HPDE6-E6E7 (cell line): ENCODE results near the gene NEDD9.
A peak's percentile ranks its signal among the peaks of the same experiment; 100 is the strongest.

Experiments used
- DNase-seq: peaks from one replicate; pipeline ENCODE4 v3.0.0; 2011; ENCODE audit warnings: missing footprints; ENCODE audit errors: extremely low spot score

The NEDD9 gene

GRCh38 chr6:11235062-11235461 is 2.6 kb upstream of the NEDD9 start:
- DNase-seq = no peak

DNA sequence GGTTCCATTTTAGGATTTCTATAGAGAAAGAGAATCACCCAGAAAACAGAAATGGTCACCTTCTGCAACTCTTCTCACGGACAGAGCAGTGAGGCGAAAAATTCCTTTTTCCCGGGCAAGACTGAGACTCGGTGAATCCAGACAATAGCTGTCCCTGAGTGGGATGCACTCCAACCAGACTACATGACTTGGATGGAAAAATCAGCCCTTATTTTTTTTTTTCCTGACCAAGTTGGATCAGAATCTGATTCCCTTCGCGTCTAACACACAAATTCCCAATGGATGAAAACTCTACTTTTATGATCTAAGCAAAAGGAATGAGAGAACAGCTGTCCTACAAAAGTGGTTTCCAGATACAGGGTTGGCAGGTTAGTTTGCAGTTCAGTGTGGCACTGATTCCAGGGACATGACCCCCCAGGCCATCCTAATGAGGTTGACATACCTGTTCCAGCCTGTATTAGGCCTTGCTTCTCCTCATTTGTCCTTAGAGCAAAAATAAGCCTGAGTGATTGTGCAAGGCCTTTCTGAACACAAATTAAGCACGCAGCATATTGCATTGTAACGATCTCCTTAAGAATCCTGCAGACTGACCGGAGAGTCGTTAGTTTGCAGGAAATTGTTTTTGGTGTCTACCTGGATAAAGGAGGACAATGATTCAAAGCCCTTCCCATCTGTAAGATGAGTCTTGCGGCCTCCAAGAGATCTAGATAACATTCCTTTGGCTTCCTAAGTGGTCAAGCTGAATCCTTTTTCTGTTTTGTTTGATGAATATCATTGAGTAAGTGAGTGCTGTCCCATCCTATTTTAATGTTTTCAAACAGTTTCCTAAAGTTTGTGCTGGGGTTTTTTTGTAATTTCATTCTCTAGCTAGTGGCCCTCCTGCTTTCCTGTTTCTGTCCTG is 1.5 kb upstream of the NEDD9 start:
- DNase-seq = no peak

DNA sequence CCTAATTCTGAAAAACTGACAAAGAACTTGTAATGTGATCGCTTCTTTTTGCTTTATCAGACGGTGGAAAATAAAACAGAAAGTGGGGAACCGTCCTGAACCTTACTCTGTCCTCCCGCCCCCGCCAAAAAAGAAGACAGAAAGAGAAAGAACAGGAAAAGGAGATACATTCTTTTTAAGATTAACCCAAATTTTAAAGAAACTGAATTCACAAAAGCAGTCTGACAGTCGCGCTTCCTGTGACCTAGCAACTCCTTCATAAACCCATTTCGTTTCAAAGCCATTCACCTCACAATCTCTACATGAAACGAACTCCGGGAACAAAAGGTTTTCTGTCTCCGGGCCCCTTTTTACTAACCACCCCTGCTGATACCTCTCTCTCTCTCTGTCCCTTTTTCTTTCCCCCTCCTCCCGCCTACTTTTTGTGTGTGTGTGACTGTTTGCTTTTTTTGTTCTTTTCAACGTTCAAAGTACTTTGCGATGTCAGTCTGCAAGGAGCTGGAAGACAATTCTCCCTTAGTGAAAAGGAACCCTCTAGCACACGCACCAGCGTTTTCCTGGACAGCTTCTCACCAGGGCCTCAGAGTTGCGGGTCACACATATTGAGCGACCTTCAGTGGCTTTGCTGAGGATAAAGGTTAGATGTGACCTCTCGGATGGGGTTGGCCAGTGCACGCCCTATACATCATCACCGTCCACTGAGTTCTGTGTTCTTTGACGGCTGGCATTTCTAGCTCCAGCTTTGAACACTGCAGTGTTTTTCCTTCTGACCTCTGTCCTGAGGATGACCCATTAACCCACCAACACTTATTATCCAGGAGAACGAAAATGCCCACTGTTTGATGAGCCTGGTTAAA is 530 bp upstream of the NEDD9 start:
- DNase-seq = peak; percentile 17

- DNase-seq = no peak
Observed at GRCh38 chr6:11231564-11232192, 790 bp downstream of the NEDD9 start.

DNA sequence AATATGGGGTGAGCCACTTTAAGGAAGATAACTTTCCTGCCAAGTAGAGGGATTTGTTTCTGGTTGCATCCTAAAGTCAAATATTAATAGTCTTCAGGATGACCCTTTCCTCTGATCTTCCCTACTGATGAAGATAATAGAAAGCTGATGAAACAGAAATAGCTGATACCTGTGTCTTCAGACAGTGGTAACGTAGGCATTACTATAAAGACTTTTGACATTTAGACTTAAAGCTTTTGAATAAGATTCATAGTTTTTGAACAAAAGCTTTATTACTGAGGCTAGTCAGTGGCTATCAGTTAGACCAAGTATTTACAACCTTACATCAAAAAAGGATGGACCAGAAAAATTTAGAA is 1.4 kb downstream of the NEDD9 start:
- DNase-seq = no peak

DNA sequence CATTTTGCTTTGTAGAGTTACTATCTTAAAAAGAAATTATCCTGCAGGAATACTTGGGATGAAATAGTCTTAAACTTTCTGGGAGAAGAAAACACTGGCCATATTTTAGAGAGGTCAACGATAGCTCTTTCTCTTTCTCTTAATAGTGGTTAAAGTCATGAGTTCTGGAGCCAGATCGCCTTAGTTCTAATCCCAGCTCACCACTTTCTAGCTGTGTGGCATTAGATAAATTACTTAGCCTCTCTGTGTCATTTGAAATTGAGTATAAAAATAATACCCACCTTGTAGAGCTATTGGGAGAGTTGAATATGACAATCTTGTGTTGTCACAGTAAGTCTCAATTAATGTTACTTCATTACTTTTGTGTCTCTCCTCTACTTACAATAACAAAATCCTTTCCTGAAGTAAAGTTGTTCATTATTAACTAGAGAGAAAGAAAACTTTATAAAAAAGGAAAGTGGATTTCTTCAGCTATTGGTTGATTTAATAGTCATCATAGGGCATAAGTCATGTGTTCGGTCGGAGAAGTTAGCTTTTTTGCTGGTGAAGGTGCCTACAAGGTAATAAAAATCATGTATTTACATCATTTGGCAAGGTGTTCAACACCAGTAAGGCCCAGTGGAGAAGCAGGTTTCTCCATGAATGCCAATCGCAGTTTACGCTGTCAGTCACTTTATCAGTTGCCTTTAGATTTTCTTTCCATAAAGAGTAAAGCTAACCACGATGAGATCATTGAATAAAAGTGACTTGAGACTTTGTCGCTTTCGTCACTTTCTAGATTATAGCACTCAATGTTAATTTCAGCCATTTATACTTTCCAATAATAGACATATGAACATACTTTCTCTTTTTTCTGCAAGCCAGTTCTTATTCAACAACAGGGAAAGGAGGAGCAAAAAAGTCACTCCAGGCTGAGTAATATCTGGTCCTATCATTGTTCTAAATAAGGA is 2.0 kb downstream of the NEDD9 start:
- DNase-seq = no peak

DNA sequence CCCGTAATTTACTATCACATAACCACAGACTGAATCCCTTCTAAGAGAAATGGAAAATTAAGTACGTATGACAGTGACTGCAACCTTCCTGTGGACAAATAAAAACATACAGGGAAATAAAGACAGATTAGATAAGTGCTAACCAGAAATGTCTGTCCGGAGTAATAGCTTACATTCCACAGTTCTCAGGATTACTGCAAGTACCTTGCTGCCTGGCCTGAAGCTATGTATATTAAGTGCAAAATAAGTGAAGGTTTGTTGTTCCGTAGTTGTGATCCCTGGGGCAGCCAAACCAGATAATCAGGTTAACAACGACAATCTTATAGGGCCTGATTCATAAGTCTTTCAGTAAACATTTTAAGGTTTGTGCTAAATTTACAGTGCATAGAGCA is 2.8 kb downstream of the NEDD9 start:
- DNase-seq = peak; percentile 28

- no peak for DNase-seq
Observed at GRCh38 chr6:11228935-11229654, 3.4 kb downstream of the NEDD9 start.

- DNase-seq = no peak
Observed at GRCh38 chr6:11227698-11228097, 4.8 kb downstream of the NEDD9 start.

GRCh38 chr6:11226005-11226404 is 6.5 kb downstream of the NEDD9 start:
- DNase-seq = no peak

GRCh38 chr6:11224966-11225463 is 7.5 kb downstream of the NEDD9 start:
- DNase-seq = no peak

- DNase-seq = no peak
Observed at GRCh38 chr6:11224252-11224965, 8.1 kb downstream of the NEDD9 start.

DNA sequence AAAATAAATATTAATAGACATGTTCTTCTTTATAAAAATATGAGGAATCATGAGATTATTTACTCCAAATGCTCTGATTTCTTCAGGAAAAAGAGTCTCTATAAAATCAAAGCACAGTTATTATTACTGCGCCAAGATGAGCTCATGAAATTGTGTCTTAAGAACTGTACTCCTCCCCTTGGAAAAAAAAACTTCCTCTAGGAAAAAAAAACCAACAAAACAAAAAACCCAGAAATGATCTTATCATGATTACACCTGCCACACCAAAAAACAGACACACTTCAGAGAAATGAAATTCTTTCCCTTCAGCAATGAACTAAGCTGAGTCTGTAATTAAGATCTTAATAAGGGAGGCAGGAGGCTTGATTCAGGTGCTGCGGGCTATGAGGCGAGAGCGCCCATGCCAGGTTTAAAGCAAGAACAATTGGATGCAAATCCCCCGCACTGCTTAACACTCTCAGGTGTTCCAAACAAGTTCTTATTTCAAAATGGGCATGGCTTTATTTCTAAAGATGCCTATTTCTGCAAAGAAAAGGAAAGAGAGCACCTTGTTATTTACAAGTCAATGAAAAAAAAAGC is 9.1 kb downstream of the NEDD9 start:
- no peak for DNase-seq

DNA sequence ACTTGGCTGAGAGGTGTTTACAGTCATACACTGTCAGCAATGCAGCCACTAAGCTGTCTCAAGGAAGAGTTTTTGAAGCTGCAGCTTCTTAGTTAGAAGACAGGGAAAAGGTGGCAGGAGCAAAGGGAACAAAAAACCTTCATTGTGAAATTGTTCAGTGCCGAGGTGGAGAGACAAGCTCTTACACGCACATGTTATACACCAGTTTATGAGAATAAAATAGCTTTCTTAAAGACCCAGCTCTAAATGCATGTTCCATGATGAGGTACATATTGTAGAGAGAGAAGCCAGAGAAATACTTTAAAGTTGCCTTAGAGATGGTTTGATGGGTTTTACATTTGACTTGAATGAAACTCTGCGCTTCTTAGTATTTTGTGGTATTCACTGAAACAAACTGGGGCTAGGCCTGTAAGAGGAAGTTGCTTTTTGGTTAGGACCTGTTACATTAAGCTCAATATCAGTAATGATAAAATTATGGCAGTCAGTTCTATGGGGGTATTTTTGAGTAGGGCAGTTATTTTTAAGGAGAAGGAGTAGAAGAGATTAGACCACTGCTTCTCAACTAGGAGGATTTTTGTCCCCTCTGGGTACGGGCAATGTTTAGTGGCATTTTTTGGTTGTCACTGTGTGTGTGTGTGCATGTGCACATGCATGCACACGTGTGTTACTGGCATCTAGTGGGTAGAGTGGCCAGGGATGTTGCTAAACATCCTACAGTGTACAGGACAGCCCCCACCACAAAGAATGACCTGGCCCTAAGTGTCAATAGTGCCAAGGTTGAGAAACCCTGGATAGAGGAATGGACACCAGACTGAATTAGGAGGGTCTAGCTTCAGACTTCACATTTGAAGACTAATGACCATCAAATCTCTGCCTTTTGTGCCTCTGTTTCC is 9.8 kb downstream of the NEDD9 start:
- DNase-seq = no peak

GRCh38 chr6:11221623-11222384 is 10.7 kb downstream of the NEDD9 start:
- DNase-seq = no peak

DNA sequence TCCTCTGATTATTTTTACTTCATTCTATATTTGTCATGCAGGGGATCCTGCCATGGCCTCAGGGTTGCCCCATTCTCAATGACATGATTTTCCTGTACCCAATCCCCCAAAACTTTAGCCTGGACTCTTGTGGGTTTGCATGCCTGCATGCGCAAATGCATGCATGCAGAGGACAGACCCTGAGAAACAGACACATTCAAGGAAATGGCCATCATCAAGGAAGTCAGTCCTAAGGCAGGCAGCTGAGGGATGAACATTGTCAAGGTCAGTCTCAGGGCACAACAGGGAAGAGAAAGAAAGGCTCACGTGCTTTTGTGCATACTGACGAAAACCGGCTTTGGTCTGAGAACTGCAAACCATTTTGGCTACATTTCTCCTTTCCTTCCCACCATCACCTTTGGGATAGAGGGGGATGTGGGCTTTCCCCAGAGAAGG is 13.1 kb downstream of the NEDD9 start:
- no peak for DNase-seq

- no peak for DNase-seq
Observed at GRCh38 chr6:11218538-11219399, 13.7 kb downstream of the NEDD9 start.
